ENCODE results near the gene ADORA1.

The ADORA1 gene

DNA sequence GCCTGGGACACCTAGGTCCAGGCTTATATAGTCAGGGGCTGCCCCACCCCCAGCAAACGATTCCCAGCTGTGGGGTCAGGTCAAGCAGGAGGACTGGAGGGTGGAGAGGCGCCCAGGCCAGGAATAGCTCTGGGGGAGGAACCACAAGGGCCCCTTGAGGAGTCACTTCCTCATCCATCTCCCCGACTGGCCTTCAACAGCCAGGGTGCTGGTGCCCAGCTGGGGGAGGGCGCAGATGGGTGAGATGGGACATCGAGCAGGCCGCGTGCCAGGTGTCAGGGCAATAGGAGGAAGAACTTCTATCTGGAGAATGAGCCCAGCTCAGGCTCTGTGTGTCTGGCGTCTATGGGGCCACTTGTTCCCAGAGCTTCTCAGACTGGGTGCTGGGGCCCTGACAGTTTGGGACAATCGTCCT is 48.3 kb downstream of the ADORA1 start:
- TF ChIP-seq TAF1 (IDR thresholded peaks at IDR 0.05; ENCODE audit: borderline replicate concordance, insufficient read depth, low read length), result no peak
- TF ChIP-seq, protein P1, sequence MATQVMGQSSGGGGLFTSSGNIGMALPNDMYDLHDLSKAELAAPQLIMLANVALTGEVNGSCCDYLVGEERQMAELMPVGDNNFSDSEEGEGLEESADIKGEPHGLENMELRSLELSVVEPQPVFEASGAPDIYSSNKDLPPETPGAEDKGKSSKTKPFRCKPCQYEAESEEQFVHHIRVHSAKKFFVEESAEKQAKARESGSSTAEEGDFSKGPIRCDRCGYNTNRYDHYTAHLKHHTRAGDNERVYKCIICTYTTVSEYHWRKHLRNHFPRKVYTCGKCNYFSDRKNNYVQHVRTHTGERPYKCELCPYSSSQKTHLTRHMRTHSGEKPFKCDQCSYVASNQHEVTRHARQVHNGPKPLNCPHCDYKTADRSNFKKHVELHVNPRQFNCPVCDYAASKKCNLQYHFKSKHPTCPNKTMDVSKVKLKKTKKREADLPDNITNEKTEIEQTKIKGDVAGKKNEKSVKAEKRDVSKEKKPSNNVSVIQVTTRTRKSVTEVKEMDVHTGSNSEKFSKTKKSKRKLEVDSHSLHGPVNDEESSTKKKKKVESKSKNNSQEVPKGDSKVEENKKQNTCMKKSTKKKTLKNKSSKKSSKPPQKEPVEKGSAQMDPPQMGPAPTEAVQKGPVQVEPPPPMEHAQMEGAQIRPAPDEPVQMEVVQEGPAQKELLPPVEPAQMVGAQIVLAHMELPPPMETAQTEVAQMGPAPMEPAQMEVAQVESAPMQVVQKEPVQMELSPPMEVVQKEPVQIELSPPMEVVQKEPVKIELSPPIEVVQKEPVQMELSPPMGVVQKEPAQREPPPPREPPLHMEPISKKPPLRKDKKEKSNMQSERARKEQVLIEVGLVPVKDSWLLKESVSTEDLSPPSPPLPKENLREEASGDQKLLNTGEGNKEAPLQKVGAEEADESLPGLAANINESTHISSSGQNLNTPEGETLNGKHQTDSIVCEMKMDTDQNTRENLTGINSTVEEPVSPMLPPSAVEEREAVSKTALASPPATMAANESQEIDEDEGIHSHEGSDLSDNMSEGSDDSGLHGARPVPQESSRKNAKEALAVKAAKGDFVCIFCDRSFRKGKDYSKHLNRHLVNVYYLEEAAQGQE (IDR thresholded peaks at IDR 0.05; ENCODE audit: insufficient read depth in 1 of 2, low read depth in 2 of 2, low read length in 2 of 2), result no peak
- no peak for TF ChIP-seq FOXP2 (optimal IDR thresholded peaks at IDR 0.05; ENCODE audit: borderline replicate concordance, extremely low read depth, extremely low read length, insufficient read depth)
- no peak for TF ChIP-seq POLR2AphosphoS5 (IDR thresholded peaks at IDR 0.05; ENCODE audit: low read depth, low read length)
- no peak for TF ChIP-seq SIN3A (IDR thresholded peaks at IDR 0.05; ENCODE audit: borderline replicate concordance, insufficient read depth, low read length)

DNA sequence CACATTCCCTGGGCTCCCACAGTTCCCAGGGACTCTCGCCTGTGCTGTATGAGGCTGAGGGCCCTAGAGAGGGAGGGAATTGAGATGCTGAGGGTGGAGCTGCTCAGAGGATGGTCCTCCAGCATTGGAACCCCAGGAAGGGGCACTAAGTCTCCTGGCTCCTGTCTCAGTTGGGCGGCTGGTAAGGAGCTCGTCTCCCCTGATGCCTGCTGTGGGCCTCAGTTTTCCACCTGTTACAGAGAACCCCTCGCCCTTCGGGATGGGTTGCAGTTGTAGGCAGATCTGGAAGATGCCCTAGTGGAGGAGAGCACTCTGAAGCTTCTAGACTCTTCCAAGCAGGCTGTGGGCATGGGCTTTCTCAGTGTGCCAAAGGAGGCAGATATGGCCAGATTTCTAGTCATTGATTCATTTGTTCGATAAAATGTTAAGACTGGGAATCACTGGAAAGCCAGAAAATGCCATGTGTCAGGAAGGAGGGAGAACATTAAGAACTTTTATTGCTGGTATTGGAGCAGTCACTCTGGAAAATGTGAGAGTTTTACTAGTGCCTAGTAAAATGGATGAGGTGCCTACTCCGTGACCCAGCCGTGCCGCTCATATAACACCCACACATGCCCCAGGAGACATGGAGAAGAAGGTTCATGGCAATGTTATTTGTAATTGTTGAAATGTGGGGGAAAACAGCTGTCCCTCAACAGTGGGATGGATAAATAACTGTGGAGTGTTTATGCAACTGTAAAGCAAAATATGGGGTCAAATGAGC is 48.9 kb downstream of the ADORA1 start:
- TF ChIP-seq TAF1 (IDR thresholded peaks at IDR 0.05; ENCODE audit: borderline replicate concordance, insufficient read depth, low read length) (no peak), FOXP2 (optimal IDR thresholded peaks at IDR 0.05; ENCODE audit: borderline replicate concordance, extremely low read depth, extremely low read length, insufficient read depth) (no peak), SIN3A (IDR thresholded peaks at IDR 0.05; ENCODE audit: borderline replicate concordance, insufficient read depth, low read length) (no peak), POLR2AphosphoS5 (IDR thresholded peaks at IDR 0.05; ENCODE audit: low read depth, low read length) (no peak)
- TF ChIP-seq, protein P1 (IDR thresholded peaks at IDR 0.05; ENCODE audit: insufficient read depth in 1 of 2, low read depth in 2 of 2, low read length in 2 of 2), result no peak

DNA sequence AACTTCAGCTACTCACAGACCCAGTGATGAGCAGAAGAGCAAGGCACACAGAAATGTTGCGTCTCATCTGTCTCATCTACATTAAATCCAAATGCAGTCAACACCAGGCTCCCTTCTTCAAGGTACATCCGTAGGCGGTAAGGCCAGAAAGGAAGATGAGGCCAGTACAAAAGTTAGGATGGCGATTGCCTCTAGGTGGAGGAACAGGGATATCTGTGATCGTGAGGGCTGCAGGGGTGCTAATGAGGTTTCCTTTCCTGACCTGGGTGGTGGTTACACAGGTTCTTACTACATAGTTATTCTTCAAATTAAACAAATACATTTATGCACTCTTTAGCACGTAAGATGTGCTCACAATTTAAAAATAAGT is 49.5 kb downstream of the ADORA1 start:
- TF ChIP-seq, protein P1 (IDR thresholded peaks at IDR 0.05; ENCODE audit: insufficient read depth in 1 of 2, low read depth in 2 of 2, low read length in 2 of 2), result no peak
- TF ChIP-seq TAF1 (IDR thresholded peaks at IDR 0.05; ENCODE audit: borderline replicate concordance, insufficient read depth, low read length) (no peak), POLR2AphosphoS5 (IDR thresholded peaks at IDR 0.05; ENCODE audit: low read depth, low read length) (no peak), SIN3A (IDR thresholded peaks at IDR 0.05; ENCODE audit: borderline replicate concordance, insufficient read depth, low read length) (no peak), FOXP2 (optimal IDR thresholded peaks at IDR 0.05; ENCODE audit: borderline replicate concordance, extremely low read depth, extremely low read length, insufficient read depth) (no peak)

DNA sequence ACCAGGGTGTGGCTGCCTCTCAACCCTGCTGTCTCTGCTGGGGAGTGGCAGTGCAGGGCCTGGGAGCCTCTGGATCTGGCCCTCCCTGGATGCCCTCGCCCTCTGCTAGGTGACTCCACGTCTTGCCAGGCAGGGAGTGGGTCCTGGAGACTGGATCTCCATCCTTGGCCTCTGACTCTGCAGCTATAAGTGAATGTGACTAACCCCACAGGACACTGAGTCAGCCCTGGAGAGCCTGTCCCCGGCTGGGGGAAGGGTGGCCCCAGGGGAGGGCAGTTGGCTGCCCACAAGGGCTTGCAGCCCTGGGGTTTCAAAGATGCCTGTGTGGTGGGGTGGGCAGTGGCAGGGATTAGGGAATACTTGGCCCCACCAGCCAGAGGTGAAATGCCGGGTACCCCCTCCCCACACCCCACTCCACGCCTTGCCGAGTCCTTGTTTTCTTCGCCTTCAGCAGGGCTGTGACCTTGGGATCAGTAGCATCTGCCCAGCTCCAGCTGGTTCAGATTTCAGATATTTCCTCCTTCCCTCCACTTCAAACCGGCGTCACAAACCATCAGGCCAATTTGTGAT is 50.0 kb downstream of the ADORA1 start:
- no peak for TF ChIP-seq POLR2AphosphoS5 (IDR thresholded peaks at IDR 0.05; ENCODE audit: low read depth, low read length)
- TF ChIP-seq SIN3A (IDR thresholded peaks at IDR 0.05; ENCODE audit: borderline replicate concordance, insufficient read depth, low read length), result no peak
- no peak for TF ChIP-seq TAF1 (IDR thresholded peaks at IDR 0.05; ENCODE audit: borderline replicate concordance, insufficient read depth, low read length)
- TF ChIP-seq, protein P1 (IDR thresholded peaks at IDR 0.05; ENCODE audit: insufficient read depth in 1 of 2, low read depth in 2 of 2, low read length in 2 of 2), result no peak
- no peak for TF ChIP-seq FOXP2 (optimal IDR thresholded peaks at IDR 0.05; ENCODE audit: borderline replicate concordance, extremely low read depth, extremely low read length, insufficient read depth)

Data from PFSK-1 (cell line).